ENCODE data around the gene TUBB3. TPM values are rescaled to one million over a fixed set of nuclear protein-coding genes. Genes with fewer than 3 reads are reported as not detected.

TUBB3 gene
- total and polyA plus RNA-seq, 2 of the 4 experiments (the other 2 are of a cell fraction): 311 to 410 TPM

- dilution Hi-C loops (cut with HindIII; ENCODE audit: low sequenced_read_pairs, unreplicated experiment) (no loop called here), intact Hi-C loops (cut with micrococcal nuclease) (no loop called here), in situ Hi-C loops (cut with MboI; ENCODE audit: low sequenced_read_pairs) (no loop called here)
- Histone ChIP-seq H3K27ac (ENCODE audit: insufficient read depth, low read length) (no peak overlapping the region), H3K9me1 (ENCODE audit: insufficient read depth, low read length) (no peaks in the 10 kb centered on the region), H3K4me2 (ENCODE audit: low read depth, low read length) (no peak overlapping the region), H4K20me1 (ENCODE audit: insufficient read depth, low read length) (no peaks in the 10 kb centered on the region; the same call in none of the 2 replicates), H2BK20ac (ENCODE audit: low read depth, low read length) (no peak overlapping the region), H3K14ac (replicated peaks; ENCODE audit: low read depth, low read length) (no peak overlapping the region), H4K8ac (ENCODE audit: low read depth in 2 of 2, low read length in 2 of 2) (no peak overlapping the region), H3K27me3 (ENCODE audit: control insufficient read depth, insufficient read depth, low read length) (no peaks in the 10 kb centered on the region), H2BK5ac (ENCODE audit: low read depth, low read length, poor library complexity, severe bottlenecking) (no peak overlapping the region), H3K23ac (ENCODE audit: low read depth, low read length) (no peak overlapping the region), H3K79me1 (ENCODE audit: low read depth in 1 of 2, low read length in 2 of 2) (peaks cover 3 to 13% of the 10 kb centered on the region in 2 experiments), H3K4me3 (ENCODE audit: insufficient read depth, low read depth, low read length) (no peak overlapping the region), H2AK5ac (ENCODE audit: low read depth, low read length) (no peak overlapping the region), H3K4me1 (ENCODE audit: control insufficient read depth, insufficient read depth, low read length) (no peaks in the 10 kb centered on the region), H4K91ac (ENCODE audit: insufficient read depth, low read depth, low read length) (no peak overlapping the region), H3K18ac (ENCODE audit: low read depth, low read length) (no peak overlapping the region), H3K36me3 (ENCODE audit: control insufficient read depth, insufficient read depth, low read length) (peaks cover 73% of the 10 kb centered on the region), H4K5ac (ENCODE audit: low read depth, low read length) (no peak overlapping the region), H2BK15ac (ENCODE audit: low read depth, low read length) (no peak overlapping the region), H3K4ac (ENCODE audit: low read depth, low read length) (no peak overlapping the region), H3K9me3 (ENCODE audit: control insufficient read depth, insufficient read depth, low read length) (no peaks in the 10 kb centered on the region), H2BK120ac (ENCODE audit: low read depth, low read length) (no peak overlapping the region), H3K9ac (ENCODE audit: low read depth, low read length) (no peak overlapping the region), H2AK9ac (replicated peaks; ENCODE audit: low read depth, low read length, poor library complexity) (no peak overlapping the region), H2AFZ (replicated peaks; ENCODE audit: low read length, poor library complexity) (no peak overlapping the region), H3K56ac (ENCODE audit: extremely low read depth, insufficient read depth, low read length) (no peak overlapping the region)
- CTCF ChIA-PET: no interaction called here
- TF ChIP-seq NFE2L2 (IDR thresholded peaks at IDR 0.05; ENCODE audit: low read depth, low read length): no peak
- TF ChIP-seq RFX5 (IDR thresholded peaks at IDR 0.05; ENCODE audit: low read depth, low read length): no peak
- no peak for TF ChIP-seq FOS (IDR thresholded peaks at IDR 0.05; ENCODE audit: low read depth, low read length)
- TF ChIP-seq SMC3 (IDR thresholded peaks at IDR 0.05; ENCODE audit: low read depth, low read length): no peak
- TF ChIP-seq MAFK (IDR thresholded peaks at IDR 0.05; ENCODE audit: low read depth, low read length): no peak
- TF ChIP-seq MAZ (IDR thresholded peaks at IDR 0.05; ENCODE audit: borderline replicate concordance, low read depth, low read length): no peak
- TF ChIP-seq MXI1 (IDR thresholded peaks at IDR 0.05; ENCODE audit: borderline replicate concordance, low read depth, low read length): no peak
- TF ChIP-seq CTCF (conservative IDR thresholded peaks at IDR 0.05; ENCODE audit: low read depth, low read length): no peak
- no peak for TF ChIP-seq CHD1 (IDR thresholded peaks at IDR 0.05; ENCODE audit: low read depth, low read length)
- TF ChIP-seq ELK1 (IDR thresholded peaks at IDR 0.05; ENCODE audit: borderline replicate concordance, low read depth, low read length): no peak
- no peak for TF ChIP-seq RCOR1 (IDR thresholded peaks at IDR 0.05; ENCODE audit: insufficient replicate concordance, low read length)
- TF ChIP-seq BHLHE40 (IDR thresholded peaks at IDR 0.05; ENCODE audit: low read depth, low read length): no peak
- TF ChIP-seq RAD21 (IDR thresholded peaks at IDR 0.05; ENCODE audit: low read length): no peak
- no peak for TF ChIP-seq CEBPB (IDR thresholded peaks at IDR 0.05; ENCODE audit: low read depth, low read length)
- TF ChIP-seq POLR2A (IDR thresholded peaks at IDR 0.05; ENCODE audit: low read depth, low read length): no peak
- TF ChIP-seq USF2 (IDR thresholded peaks at IDR 0.05; ENCODE audit: low read depth, low read length): no peak
- no peak for ATAC-seq (ENCODE audit: low read depth)
- POLR2A ChIA-PET (ENCODE audit: unreplicated experiment): no interaction called here
- WGBS, 2 experiments (ENCODE audit: extremely low coverage in 2 of 2, insufficient read length in 1 of 2): 100% methylated on average over 2 of the region's 19 CpGs; no CpG with 5 or more reads in 1 of the 2 experiments
- BruUV-seq (replicated peaks): no TSS peak
- no peak for DNase-seq
Observed at GRCh38 chr16:89903908-89904515, 19.1 kb upstream of the TUBB3 start.

Measured in IMR-90 (cell line).